SK-N-SH (cell line): Measurements from ENCODE around the gene YAP1.

Experiments used
- CHD2 ChIP-seq: fragments of 150-350 bp; IDR thresholded peaks from 2 replicates; pipeline ENCODE4 v1.6.1; 2018; ENCODE audit warnings: low read length; ENCODE audit not compliant: partially characterized antibody
- EP300 ChIP-seq, 2 experiments: IDR thresholded peaks; 2 replicates each; pipeline versions ENCODE4 v1.4.0 to v1.6.1; 2012; ENCODE audit warnings: borderline replicate concordance in 1 of 2, low read depth in 1 of 2, low read length in 1 of 2
- EZH2phosphoT487 ChIP-seq: fragments of 200-600 bp; sonication (generic); IDR thresholded peaks from 2 replicates; pipeline ENCODE4 v1.6.1; 2017; ENCODE audit warnings: low read depth, mixed run types, mild to moderate bottlenecking, antibody characterized with exemption, moderate library complexity, borderline replicate concordance
- FOXM1 ChIP-seq: IDR thresholded peaks from 2 replicates; pipeline ENCODE4 v1.4.0; 2012; ENCODE audit warnings: low read depth, mild to moderate bottlenecking
- GATA2 ChIP-seq: sonication (generic); formaldehyde crosslinking; IDR thresholded peaks from 2 replicates; pipeline ENCODE4 v1.5.0; 2020; ENCODE audit warnings: mild to moderate bottlenecking, missing genetic modification reagents
- POLR2AphosphoS5 ChIP-seq: IDR thresholded peaks from 2 replicates; pipeline ENCODE4 v1.6.1; 2012; ENCODE audit warnings: low read depth, low read length
- RCOR1 ChIP-seq: fragments of 150-350 bp; IDR thresholded peaks from 2 replicates; pipeline ENCODE4 v1.6.1; 2017; ENCODE audit warnings: antibody characterized with exemption, low read length
- RXRA ChIP-seq: IDR thresholded peaks from 2 replicates; pipeline ENCODE4 v1.4.0; 2012; ENCODE audit warnings: low read depth, mild to moderate bottlenecking, borderline replicate concordance
- SMC3 ChIP-seq: IDR thresholded peaks from 2 replicates; pipeline ENCODE4 v1.6.1; 2012; ENCODE audit warnings: low read depth, low read length, improper control_type of control experiment
- YY1 ChIP-seq: IDR thresholded peaks from 2 replicates; pipeline ENCODE4 v1.4.0; 2012; ENCODE audit warnings: low read depth, mild to moderate bottlenecking
- TF ChIP-seq, protein P1 (sequence below): fragments of 200-600 bp; sonication (generic); IDR thresholded peaks from 2 replicates; pipeline ENCODE4 v1.6.1; 2017; ENCODE audit warnings: antibody characterized with exemption, mild to moderate bottlenecking, moderate library complexity
- TF ChIP-seq, protein P2 (sequence below): IDR thresholded peaks from 2 replicates; pipeline ENCODE4 v1.4.0; 2012; ENCODE audit warnings: low read depth
- TF ChIP-seq, protein P3 (sequence below): fragments of 150-350 bp; IDR thresholded peaks from 2 replicates; pipeline ENCODE4 v1.6.1; 2016; ENCODE audit warnings: mild to moderate bottlenecking, low read depth, low read length

DNA sequence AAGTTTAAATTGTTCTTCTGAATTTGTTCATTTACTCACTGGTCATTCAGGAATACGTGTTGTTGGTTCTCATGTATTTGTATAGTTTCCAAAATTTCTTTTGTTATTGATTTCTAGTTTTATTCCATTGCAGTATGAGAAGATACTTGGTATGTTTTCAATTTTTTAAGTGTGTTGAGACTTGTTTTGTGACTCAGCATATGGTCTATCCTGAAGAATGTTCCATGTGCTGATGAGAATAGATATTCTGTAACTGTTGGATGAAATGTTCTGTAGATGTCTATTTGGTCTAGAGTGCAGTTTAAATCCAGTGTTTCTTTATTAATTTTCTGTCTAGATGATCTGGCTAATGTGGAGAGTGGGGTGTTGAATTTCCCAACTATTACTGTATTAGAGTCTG lies 39.5 kb upstream of the YAP1 start:
- TF ChIP-seq, protein P1, sequence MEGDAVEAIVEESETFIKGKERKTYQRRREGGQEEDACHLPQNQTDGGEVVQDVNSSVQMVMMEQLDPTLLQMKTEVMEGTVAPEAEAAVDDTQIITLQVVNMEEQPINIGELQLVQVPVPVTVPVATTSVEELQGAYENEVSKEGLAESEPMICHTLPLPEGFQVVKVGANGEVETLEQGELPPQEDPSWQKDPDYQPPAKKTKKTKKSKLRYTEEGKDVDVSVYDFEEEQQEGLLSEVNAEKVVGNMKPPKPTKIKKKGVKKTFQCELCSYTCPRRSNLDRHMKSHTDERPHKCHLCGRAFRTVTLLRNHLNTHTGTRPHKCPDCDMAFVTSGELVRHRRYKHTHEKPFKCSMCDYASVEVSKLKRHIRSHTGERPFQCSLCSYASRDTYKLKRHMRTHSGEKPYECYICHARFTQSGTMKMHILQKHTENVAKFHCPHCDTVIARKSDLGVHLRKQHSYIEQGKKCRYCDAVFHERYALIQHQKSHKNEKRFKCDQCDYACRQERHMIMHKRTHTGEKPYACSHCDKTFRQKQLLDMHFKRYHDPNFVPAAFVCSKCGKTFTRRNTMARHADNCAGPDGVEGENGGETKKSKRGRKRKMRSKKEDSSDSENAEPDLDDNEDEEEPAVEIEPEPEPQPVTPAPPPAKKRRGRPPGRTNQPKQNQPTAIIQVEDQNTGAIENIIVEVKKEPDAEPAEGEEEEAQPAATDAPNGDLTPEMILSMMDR, result no peak
- TF ChIP-seq EZH2phosphoT487, result no peak
- no peak for TF ChIP-seq RCOR1
- no peak for TF ChIP-seq SMC3
- TF ChIP-seq GATA2 (CRISPR knock-in tag), result no peak
- no peak for TF ChIP-seq FOXM1
- TF ChIP-seq, protein P2, sequence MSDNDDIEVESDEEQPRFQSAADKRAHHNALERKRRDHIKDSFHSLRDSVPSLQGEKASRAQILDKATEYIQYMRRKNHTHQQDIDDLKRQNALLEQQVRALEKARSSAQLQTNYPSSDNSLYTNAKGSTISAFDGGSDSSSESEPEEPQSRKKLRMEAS, result no peak
- TF ChIP-seq YY1, result no peak
- no peak for TF ChIP-seq RXRA
- no peak for TF ChIP-seq POLR2AphosphoS5
- no peak for TF ChIP-seq CHD2
- TF ChIP-seq EP300 (IDR thresholded peaks at IDR 0.05; ENCODE audit: borderline replicate concordance in 1 of 2, low read depth in 1 of 2, low read length in 1 of 2), result no peak
- TF ChIP-seq, protein P3, sequence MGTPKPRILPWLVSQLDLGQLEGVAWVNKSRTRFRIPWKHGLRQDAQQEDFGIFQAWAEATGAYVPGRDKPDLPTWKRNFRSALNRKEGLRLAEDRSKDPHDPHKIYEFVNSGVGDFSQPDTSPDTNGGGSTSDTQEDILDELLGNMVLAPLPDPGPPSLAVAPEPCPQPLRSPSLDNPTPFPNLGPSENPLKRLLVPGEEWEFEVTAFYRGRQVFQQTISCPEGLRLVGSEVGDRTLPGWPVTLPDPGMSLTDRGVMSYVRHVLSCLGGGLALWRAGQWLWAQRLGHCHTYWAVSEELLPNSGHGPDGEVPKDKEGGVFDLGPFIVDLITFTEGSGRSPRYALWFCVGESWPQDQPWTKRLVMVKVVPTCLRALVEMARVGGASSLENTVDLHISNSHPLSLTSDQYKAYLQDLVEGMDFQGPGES, result no peak
